Left lung (tissue), 10 donors: ENCODE data around the gene PODXL. TPM values are rescaled to one million over a fixed set of nuclear protein-coding genes. Genes with fewer than 3 reads are reported as not detected.

Experiments
- ATAC-seq: fragments of 200-7000 bp; cut with Tn5 transposase; one replicate; pipeline ENCODE4 v1.9.1; 2020; ENCODE audit warnings: moderate library complexity
- DNase-seq, 4 donors: peaks; one replicate each; pipeline ENCODE4 v3.0.0-alpha.2; 2013 to 2020
- H3K27ac ChIP-seq, 2 donors: fragments of 200-600 bp; sonication (generic) in 1 of 2; one replicate each; pipeline versions ENCODE4 v1.5.0 to v1.8.0; 2020 to 2021
- H3K27me3 ChIP-seq, 2 donors: fragments of 200-600 bp; sonication (generic) in 1 of 2; one replicate each; pipeline versions ENCODE4 v1.5.0 to v1.8.0; 2020 to 2021
- H3K36me3 ChIP-seq, 2 donors: fragments of 200-600 bp; sonication (generic) in 1 of 2; one replicate each; pipeline versions ENCODE4 v1.5.0 to v1.8.0; 2020 to 2021
- H3K4me1 ChIP-seq, 2 donors: fragments of 200-600 bp; one replicate each; pipeline ENCODE4 v1.8.0; 2021
- H3K4me3 ChIP-seq, 2 donors: fragments of 200-600 bp; sonication (generic) in 1 of 2; one replicate each; pipeline versions ENCODE4 v1.5.0 to v1.8.0; 2020 to 2021; ENCODE audit warnings: mild to moderate bottlenecking in 1 of 2
- H3K9me3 ChIP-seq, 2 donors: fragments of 200-600 bp; sonication (generic) in 1 of 2; one replicate each; pipeline versions ENCODE4 v1.5.0 to v1.8.0; 2020 to 2021
- intact Hi-C, 2 donors: fragments of 100-400 bp; cut with DNase I; formaldehyde crosslinking; loops; one replicate each; pipeline versions ENCODE4 v1.11.2 to v1.14.2; 2022
- polyA plus RNA-seq, 6 donors: library from polyadenylated mRNA; unstranded; fragments of 120-200 nt; gene quantifications; one replicate each; pipeline ENCODE4 v1.2.1, GENCODE V29; 2013; ENCODE audit not compliant: insufficient read length in 6 of 6
- total RNA-seq, 2 donors: library from RNA; stranded (reverse); fragmentation: NEBNext Ultra II Directional; extraction: Animal tissue kit (Norgen Biotek cat#: 25700); gene quantifications; one replicate each; pipeline ENCODE4 v1.2.1, GENCODE V29; 2021
- TF ChIP-seq, protein P1 (sequence below), 2 donors: fragments of 200-600 bp; sonication (generic) in 1 of 2; IDR thresholded peaks; one replicate each; pipeline versions ENCODE4 v1.5.0 to v1.8.0; 2021; ENCODE audit warnings: antibody characterized with exemption in 2 of 2
- donor health status: DM: no; HTN: yes; CAD: no.
- donor health status: DM: no; HTN: no; CAD: no.

The PODXL gene
- total and polyA plus RNA-seq, 8 donors: 52.3 to 124 (median 63.0) TPM

- no peak for ATAC-seq
- intact Hi-C loops: no loop called here
- no peaks in the 10 kb centered on the region for H3K27me3 ChIP-seq
- H3K27ac ChIP-seq: no peak overlapping the region
- TF ChIP-seq, protein P1, sequence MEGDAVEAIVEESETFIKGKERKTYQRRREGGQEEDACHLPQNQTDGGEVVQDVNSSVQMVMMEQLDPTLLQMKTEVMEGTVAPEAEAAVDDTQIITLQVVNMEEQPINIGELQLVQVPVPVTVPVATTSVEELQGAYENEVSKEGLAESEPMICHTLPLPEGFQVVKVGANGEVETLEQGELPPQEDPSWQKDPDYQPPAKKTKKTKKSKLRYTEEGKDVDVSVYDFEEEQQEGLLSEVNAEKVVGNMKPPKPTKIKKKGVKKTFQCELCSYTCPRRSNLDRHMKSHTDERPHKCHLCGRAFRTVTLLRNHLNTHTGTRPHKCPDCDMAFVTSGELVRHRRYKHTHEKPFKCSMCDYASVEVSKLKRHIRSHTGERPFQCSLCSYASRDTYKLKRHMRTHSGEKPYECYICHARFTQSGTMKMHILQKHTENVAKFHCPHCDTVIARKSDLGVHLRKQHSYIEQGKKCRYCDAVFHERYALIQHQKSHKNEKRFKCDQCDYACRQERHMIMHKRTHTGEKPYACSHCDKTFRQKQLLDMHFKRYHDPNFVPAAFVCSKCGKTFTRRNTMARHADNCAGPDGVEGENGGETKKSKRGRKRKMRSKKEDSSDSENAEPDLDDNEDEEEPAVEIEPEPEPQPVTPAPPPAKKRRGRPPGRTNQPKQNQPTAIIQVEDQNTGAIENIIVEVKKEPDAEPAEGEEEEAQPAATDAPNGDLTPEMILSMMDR (IDR thresholded peaks at IDR 0.05): no peak
- H3K9me3 ChIP-seq: no peaks in the 10 kb centered on the region
- no peak overlapping the region for H3K4me3 ChIP-seq
- peaks cover 0 to 9% of the 10 kb centered on the region in 2 donors for H3K36me3 ChIP-seq
- no peaks in the 10 kb centered on the region for H3K4me1 ChIP-seq
- DNase-seq: no peak
These were observed 67.2 kb downstream of the PODXL start for GRCh38 chr7:131489196-131489595.

DNA sequence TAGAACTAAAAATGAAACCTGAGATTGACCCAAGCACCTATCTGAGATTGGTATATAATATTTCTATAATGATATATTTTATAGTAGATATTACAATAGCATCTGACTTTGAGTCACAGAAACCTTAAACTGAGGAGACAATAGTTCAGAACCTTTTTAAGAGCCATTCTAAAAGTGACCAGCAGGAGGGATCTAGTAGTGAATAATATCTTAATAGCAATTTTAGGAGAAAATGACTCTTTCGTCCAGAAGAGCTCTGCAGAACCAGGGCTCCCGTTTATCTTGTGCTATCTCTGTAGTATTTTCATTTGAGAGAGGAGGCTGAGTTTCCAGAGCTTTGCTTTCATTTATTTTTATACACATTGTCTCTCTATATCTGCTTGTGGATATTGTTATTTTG lies 68.1 kb downstream of the PODXL start:
- intact Hi-C loops: no loop called here
- no peak for DNase-seq
- no peaks in the 10 kb centered on the region for H3K27me3 ChIP-seq
- TF ChIP-seq, protein P1 (IDR thresholded peaks at IDR 0.05): no peak
- no peak overlapping the region for H3K4me3 ChIP-seq
- no peak overlapping the region for H3K27ac ChIP-seq
- H3K4me1 ChIP-seq: no peaks in the 10 kb centered on the region
- no peaks in the 10 kb centered on the region for H3K9me3 ChIP-seq
- H3K36me3 ChIP-seq: peaks cover 0 to 7% of the 10 kb centered on the region in 2 donors
- ATAC-seq: no peak

DNA sequence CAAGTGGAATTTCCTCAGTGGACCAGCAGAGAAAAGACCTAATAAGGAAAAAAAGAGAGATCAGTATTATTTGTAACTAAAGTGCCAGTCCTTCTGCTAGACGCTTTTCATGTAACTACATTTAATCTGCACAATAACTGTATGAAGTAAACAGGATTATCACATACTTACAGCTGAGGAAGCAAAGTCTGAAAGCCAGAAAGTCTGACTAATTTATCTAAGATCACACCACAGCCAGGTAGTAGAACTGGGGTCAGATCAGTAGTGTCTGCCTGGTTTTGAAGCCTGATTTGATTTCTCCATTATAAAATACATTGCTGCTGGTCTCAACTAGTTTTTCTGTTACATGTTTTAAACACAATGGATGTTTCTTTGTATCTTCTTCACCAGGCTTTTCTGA lies 69.2 kb downstream of the PODXL start:
- intact Hi-C loops: no loop called here
- no peaks in the 10 kb centered on the region for H3K27me3 ChIP-seq
- DNase-seq: no peak
- no peaks in the 10 kb centered on the region for H3K4me1 ChIP-seq
- no peak for ATAC-seq
- H3K9me3 ChIP-seq: no peaks in the 10 kb centered on the region
- no peak overlapping the region for H3K4me3 ChIP-seq
- H3K36me3 ChIP-seq: peaks cover 0 to 6% of the 10 kb centered on the region in 2 donors
- no peak overlapping the region for H3K27ac ChIP-seq
- TF ChIP-seq, protein P1 (IDR thresholded peaks at IDR 0.05): no peak

GRCh38 chr7:131486346-131486745 lies 70.1 kb downstream of the PODXL start:
- Histone ChIP-seq H3K9me3 (no peaks in the 10 kb centered on the region), H3K4me1 (no peaks in the 10 kb centered on the region), H3K27me3 (no peaks in the 10 kb centered on the region), H3K36me3 (peaks cover 0 to 6% of the 10 kb centered on the region in 2 donors), H3K27ac (no peak overlapping the region), H3K4me3 (no peak overlapping the region)
- ATAC-seq: no peak
- DNase-seq: no peak
- TF ChIP-seq, protein P1 (IDR thresholded peaks at IDR 0.05): no peak
- intact Hi-C loops: no loop called here

- no peak for ATAC-seq
- Histone ChIP-seq H3K4me3 (no peak overlapping the region), H3K36me3 (peaks cover 0 to 11% of the 10 kb centered on the region in 2 donors), H3K4me1 (peaks cover 0 to 5% of the 10 kb centered on the region in 2 donors), H3K9me3 (no peaks in the 10 kb centered on the region), H3K27me3 (no peaks in the 10 kb centered on the region), H3K27ac (no peak overlapping the region)
- no peak for DNase-seq
- intact Hi-C loops: no loop called here
- TF ChIP-seq, protein P1 (IDR thresholded peaks at IDR 0.05): no peak
These were observed 72.8 kb downstream of the PODXL start for GRCh38 chr7:131483586-131483985.
